Erythroblast (primary cell): ENCODE results near the gene TSC22D4.
"Not testable (repeated sequence)": the region's sequence is repeated elsewhere in the genome, so short reads cannot be mapped to it uniquely, and the experiment has no call there.

Source experiments
- DNase-seq, 2 experiments: peaks; one replicate each; lab custom pipeline; 2025; lab: John Stamatoyannopoulos, UW
- GATA1 ChIP-seq: IDR thresholded peaks from 2 replicates; pipeline ENCODE4 v1.6.1; 2011; ENCODE audit warnings: low read depth, mild to moderate bottlenecking, control low read depth, low read length, moderate library complexity
- POLR2A ChIP-seq: IDR thresholded peaks from 2 replicates; pipeline ENCODE4 v1.6.1; 2011; ENCODE audit warnings: mild to moderate bottlenecking, low read length

TSC22D4 gene

GRCh38 chr7:100478958-100479660 lies at the start of gene TSC22D4:
Gene TSC22D4 (minus strand): TSS chr7:100479214. CDS start chr7:100478038, 1,176 bp downstream.
- TF ChIP-seq POLR2A (peak; percentile 96), GATA1 (no peak)
- DNase-seq = peak; percentile 98

- DNase-seq = not testable (repeated sequence)
These were observed 49.3 kb upstream of the TSC22D4 start for GRCh38 chr7:100528108-100528866.

- not testable (repeated sequence) for DNase-seq
These were observed 44.2 kb upstream of the TSC22D4 start for GRCh38 chr7:100523192-100523591.

- peak in 1 of 2 experiments; percentile 29 for DNase-seq
These were observed 43.0 kb upstream of the TSC22D4 start for GRCh38 chr7:100521909-100522593.

GRCh38 chr7:100521076-100521475 lies 42.1 kb upstream of the TSC22D4 start:
- TF ChIP-seq GATA1 (no peak), POLR2A (no peak)
- DNase-seq = no peak

GRCh38 chr7:100520138-100520537 lies 41.1 kb upstream of the TSC22D4 start:
- TF ChIP-seq POLR2A (no peak), GATA1 (no peak)
- no peak for DNase-seq

- no peak for DNase-seq
- TF ChIP-seq POLR2A (no peak), GATA1 (no peak)
These were observed 40.6 kb upstream of the TSC22D4 start for GRCh38 chr7:100519580-100519979.

GRCh38 chr7:100517305-100517704 lies 38.3 kb upstream of the TSC22D4 start:
- TF ChIP-seq GATA1 (no peak), POLR2A (no peak)
- DNase-seq = no peak

- DNase-seq = peak; percentile 49 to 61
- no peak for TF ChIP-seq GATA1
- TF ChIP-seq POLR2A = no peak
These were observed 37.3 kb upstream of the TSC22D4 start for GRCh38 chr7:100516135-100516812.

GRCh38 chr7:100515072-100515532 lies 36.1 kb upstream of the TSC22D4 start:
- TF ChIP-seq POLR2A (no peak), GATA1 (no peak)

GRCh38 chr7:100513212-100513810 lies 34.3 kb upstream of the TSC22D4 start:
- DNase-seq = no peak
- TF ChIP-seq POLR2A (no peak), GATA1 (no peak)

More at GRCh38 chr7:100515072-100515532, 36.1 kb upstream of the TSC22D4 start:
- DNase-seq = no peak

- peak; percentile 77 for TF ChIP-seq GATA1
- TF ChIP-seq POLR2A = no peak
- DNase-seq = peak; percentile 78 to 93
These were observed 31.6 kb upstream of the TSC22D4 start for GRCh38 chr7:100510437-100511239.
